Kasumi-1 (cell line): ENCODE measurements around the gene CAPRIN1.
A peak's percentile ranks its signal among the peaks of the same experiment; 100 is the strongest.

ENCODE experiments used
- DNase-seq, 2 experiments: peaks; one replicate each; lab custom pipeline; 2025; lab: John Stamatoyannopoulos, UW

The CAPRIN1 gene, protein sequence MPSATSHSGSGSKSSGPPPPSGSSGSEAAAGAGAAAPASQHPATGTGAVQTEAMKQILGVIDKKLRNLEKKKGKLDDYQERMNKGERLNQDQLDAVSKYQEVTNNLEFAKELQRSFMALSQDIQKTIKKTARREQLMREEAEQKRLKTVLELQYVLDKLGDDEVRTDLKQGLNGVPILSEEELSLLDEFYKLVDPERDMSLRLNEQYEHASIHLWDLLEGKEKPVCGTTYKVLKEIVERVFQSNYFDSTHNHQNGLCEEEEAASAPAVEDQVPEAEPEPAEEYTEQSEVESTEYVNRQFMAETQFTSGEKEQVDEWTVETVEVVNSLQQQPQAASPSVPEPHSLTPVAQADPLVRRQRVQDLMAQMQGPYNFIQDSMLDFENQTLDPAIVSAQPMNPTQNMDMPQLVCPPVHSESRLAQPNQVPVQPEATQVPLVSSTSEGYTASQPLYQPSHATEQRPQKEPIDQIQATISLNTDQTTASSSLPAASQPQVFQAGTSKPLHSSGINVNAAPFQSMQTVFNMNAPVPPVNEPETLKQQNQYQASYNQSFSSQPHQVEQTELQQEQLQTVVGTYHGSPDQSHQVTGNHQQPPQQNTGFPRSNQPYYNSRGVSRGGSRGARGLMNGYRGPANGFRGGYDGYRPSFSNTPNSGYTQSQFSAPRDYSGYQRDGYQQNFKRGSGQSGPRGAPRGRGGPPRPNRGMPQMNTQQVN

DNA sequence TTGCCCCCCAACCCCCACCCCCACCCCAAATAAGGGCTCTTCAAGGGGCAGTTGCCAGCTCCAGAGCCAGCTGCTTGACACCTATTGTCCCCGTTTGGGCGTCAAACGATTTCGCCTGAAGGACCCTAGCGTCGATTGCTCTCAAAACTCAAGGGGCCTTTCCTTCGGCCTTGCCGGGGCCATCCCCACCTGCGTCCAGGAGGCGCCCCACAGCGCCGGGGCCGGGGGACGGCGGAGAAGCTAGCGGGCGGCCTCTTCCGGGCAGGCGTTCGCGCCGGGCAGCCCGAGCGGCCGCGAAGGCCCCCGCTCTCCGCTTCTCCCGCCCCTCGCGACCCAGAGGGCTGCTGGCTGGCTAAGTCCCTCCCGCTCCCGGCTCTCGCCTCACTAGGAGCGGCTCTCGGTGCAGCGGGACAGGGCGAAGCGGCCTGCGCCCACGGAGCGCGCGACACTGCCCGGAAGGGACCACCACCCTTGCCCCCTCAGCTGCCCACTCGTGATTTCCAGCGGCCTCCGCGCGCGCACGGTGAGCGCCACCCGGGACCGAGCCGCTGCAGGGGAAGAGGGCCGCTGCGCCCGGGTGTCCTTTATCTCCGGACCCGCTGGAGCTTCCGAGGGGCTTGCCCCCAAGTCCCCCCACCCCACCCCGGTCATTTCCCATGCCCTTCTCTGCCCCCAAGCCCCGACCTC is at the start of gene CAPRIN1:
TSS of gene CAPRIN1 (plus strand) at position 383 of the 687 bp plus-strand sequence. CDS start 690 bp downstream, outside the sequence.
- peak; percentile 90 for DNase-seq

GRCh38 chr11:34002420-34002819 is 49.1 kb upstream of the CAPRIN1 start:
- no peak for DNase-seq

DNA sequence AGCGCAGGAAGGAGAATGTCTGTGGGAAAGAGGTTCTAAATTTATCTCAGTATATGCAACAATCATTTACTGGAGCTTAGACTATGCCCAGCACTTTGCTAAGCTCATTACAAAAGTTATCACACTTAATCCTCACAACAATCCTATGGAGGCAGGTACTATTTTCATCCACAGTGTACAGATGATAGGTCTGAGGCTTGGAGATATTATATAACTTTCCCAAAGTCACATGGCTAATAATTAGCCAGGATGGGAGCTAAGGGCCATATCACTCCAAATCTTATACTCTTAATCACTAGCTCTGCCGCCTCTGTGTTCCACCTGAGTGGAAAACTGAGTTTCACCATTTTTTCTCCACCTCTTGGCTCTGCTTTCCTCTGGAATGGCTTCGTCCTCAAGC is 47.3 kb upstream of the CAPRIN1 start:
- no peak for DNase-seq

- DNase-seq: no peak
Measured at GRCh38 chr11:34006876-34007275, 44.7 kb upstream of the CAPRIN1 start.

- DNase-seq: no peak
Measured at GRCh38 chr11:34012734-34013133, 38.8 kb upstream of the CAPRIN1 start.

GRCh38 chr11:34013898-34014571 is 37.5 kb upstream of the CAPRIN1 start:
- no peak for DNase-seq

GRCh38 chr11:34021977-34022735 is 29.4 kb upstream of the CAPRIN1 start:
- no peak for DNase-seq

DNA sequence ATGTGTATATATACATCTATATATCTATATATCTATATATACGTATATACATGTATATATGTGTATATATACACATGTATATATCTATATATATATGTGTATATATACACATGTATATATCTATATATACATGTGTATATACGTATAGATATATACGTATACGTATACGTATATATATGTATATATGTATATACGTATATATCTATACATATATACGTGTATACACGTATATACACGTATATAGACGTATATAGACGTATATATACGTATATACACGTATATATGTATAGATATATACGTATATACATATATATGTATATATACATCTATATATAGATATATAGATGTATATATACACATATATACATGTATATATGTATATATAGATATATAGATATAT is 25.1 kb upstream of the CAPRIN1 start:
- no peak for DNase-seq

DNA sequence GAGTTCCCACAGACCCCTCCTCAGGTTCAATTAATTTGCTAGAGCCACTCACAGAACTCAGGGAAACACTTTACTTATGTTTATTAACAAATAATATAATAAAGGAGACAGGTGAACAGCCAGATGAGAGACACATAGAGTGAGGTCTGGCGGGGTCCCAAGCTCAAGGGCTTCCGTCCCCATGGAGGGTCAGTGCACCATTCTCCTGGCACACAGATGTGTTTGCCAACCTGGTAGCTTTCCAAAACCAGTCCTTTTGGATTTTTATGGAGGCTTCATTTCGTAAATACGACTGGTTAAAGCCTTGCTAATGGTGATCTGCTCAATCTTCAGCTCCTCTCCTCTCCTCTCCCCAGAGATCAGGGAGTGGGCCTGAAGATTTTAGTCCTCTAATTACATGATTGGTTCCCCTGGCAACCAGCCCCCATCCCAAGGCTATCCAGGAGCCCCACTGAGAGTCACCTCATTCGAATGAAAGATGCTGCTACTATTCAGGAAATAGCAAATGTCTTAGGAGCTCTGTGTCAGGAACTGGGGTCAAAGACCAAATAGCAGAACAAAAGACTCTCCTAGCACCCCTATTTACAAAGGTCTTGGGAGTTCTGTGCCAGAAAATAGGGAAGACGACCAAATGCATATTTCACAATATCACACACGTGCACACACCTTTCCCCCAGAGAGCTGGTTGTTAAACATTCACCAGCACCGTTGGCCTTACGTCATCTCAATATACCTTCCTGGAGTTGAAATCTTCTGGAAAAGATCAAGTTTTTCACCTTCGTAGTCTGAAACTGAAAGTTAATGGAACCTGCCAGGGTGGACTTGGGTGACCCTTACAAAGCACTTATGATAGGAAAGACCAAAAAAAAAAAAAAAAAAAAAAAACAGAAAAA is 23.8 kb upstream of the CAPRIN1 start:
- no peak for DNase-seq

GRCh38 chr11:34028425-34028824 is 23.1 kb upstream of the CAPRIN1 start:
- no peak for DNase-seq

GRCh38 chr11:34029176-34029575 is 22.4 kb upstream of the CAPRIN1 start:
- DNase-seq: no peak

DNA sequence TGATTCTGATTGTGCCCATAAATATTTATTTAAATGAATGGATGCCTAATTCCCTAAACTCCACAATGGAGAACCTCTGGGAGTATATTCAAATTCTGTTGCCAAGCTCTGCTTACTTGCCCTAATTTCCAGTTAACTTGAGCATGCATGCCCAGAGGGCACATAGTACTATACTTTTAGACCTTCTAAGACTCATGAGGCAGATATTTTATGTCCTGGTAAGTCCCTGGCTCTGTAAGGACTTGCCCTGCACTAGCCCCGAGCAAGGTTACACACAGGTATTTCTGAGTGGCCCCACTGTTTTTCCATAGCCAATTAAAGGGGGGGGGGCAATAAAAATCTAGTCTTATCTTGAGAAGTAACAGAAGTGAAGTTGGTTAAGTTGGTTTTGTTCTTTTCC is 21.1 kb upstream of the CAPRIN1 start:
- no peak for DNase-seq

DNA sequence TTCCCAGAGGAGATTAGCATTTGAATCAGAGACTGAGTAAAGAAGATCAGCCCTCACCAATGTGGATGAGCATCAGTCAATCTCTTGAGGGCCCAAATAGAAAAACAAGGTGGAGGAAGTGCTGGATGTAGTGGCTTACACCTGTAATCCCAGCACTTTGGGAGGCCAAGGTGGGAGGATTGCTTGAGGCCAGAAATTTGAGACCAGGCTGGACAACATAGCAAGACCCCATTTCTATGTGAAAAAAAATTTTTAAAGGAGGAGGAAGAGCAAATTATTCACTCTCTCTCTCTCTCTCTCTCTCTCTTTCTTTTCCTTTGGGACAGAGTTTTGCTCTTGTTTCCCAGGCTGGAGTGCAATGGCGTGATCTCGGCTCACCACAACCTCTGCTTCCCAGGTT is 18.1 kb upstream of the CAPRIN1 start:
- DNase-seq: no peak

DNA sequence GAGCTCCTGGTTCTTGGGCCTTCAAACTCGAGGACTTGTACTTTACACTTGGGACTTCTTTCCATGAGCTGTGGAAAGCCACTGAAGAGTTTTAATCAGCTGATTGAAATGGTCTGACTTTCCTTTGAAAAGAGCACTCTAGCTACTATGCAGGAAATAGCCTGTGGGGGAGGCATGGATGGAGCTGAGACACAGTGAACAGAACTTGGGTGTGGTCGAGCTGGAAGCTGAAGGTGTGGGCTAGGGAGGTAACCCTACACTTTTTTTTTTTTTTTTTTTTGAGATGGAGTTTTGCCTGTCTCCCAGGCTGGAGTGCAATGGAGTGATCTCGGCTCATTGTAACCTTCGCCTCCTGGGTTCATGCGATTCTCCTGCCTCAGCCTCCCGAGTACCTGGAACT is 17.5 kb upstream of the CAPRIN1 start:
- no peak for DNase-seq

GRCh38 chr11:34036456-34036855 is 15.1 kb upstream of the CAPRIN1 start:
- DNase-seq: no peak

DNA sequence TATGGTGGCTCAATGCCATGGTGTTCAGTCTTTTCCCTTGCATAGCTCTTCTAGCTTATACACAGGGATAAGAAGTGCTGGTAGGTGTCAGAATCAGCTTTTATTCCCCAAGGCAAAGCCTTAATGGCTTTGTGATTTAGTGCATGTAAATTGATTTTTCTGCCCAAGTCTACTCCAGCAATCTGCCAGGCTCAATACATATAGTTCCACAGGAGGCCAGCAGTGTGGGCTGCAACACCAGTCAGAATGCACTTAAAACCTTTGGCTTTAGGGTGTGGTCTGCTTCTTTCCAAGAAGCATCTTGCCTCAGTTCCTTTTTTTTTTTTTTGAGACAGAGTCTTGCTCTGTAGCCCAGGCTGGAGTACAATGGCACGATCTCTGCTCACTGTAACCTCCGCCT is 14.5 kb upstream of the CAPRIN1 start:
- DNase-seq: no peak

GRCh38 chr11:34040571-34040970 is 11.0 kb upstream of the CAPRIN1 start:
- no peak for DNase-seq

GRCh38 chr11:34044664-34045485 is 6.7 kb upstream of the CAPRIN1 start:
- DNase-seq: peak; percentile 39 to 47

DNA sequence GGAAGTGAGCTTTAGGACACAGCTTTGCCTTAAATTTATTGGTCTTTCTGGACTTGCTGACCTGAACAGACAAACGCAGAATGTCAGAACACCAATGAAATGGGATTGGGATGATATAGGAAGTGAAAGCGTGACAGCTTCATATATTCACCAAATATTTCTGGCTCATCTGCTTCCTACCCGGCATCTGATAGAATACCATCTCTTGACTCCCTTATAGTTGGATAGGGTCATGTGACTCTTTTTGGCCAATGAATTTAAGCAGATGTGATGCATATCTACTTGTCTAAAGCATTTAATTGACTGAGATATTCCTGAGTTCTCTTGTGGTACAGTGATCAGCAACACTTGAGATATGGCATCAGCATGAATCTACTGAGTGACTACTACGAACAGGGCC is 2.5 kb upstream of the CAPRIN1 start:
- no peak for DNase-seq
